ENCODE data around the gene MAN1A1.

DNA sequence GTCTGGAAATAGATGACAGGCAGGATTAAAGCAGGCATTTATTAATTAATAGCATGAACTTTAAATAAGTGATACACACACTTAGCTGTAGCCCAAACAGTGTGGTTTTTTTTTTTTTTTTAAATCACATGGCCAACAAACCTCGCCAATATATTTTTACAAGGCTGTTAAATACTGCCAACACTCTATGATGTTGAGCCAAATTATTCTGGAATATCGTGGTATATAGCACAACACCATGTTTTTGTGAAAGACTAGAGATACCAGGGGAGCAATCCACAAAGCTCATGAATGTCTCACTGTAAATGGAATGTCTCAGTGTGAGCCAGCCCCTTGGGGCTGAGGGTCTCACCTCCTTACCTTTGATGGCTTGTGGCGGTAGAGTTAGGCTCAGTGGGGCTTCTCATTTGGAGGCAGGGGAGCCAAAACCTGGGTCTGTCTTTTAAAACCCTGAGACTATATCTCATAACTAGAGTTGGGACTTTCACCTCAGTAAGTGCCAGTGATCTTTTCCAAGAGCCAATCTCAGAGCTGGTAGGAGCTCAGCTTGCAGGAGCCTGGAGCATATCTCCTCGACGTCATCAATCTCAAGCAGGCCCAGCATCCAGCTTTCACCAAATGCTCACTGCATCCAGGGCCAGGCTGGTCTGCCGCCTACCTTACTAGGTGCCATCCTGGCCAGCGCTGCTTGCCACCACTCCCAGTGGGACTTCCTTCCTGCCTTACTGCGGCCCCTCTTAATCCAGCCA lies 192.6 kb downstream of the MAN1A1 start:
- TF ChIP-seq CTCF (IDR thresholded peaks at IDR 0.05) = no peak
- TF ChIP-seq POLR2A (IDR thresholded peaks at IDR 0.05) = no peak

Measured in right lobe of liver (tissue), 4 donors.